A375 (cell line): ENCODE data around the gene MEOX1. TPM values are rescaled to one million over a fixed set of nuclear protein-coding genes. Genes with fewer than 3 reads are reported as not detected.

Experiments
- small RNA-seq: library from RNA; depleted of rRNA; stranded (forward); fragments of <200 nt; gene quantifications from one replicate; pipeline ENCODE3, GENCODE V24; 2014
- total RNA-seq: library from RNA; depleted of rRNA; stranded (reverse); fragments of >200 nt; shearing (Covaris generic); gene quantifications from 2 replicates; pipeline ENCODE4 v1.2.3, GENCODE V29; 2014; rRNA removed

Gene MEOX1
- not detected in 2 replicates for total RNA-seq

DNA sequence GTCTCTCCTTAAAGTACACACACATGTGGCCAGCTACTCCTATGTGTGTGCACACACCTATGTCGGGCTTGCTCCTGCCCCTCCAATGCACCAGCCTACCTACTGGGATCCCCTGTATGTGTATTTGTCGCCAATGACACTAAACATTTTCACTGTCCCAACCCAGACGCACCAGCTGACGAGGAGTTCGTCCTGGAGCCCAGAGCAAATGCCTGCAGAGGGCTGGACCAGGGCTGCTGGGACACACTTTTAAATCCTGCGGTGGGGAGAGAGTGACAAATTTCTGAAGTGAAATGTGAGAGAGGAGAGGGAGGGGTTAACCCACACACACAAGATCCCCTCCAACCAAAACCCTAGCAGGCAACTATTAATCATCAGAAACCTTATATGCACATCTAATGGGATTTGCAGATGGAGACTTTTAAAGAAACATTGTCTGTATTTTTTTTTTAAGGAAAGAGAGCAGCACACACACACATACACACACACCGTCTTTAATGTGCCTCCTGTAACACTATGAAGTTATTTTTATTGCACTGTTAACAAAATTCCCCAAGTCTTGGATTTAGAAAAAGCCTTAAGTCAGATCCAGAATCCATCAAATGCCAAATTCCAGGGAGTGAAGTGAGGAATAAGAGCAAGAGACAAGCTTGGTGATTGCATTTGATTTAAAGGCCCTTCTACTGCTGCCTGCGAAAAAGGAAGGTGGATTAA is at the start of gene MEOX1:
TSS of gene MEOX1 (minus strand) at position 224 of the 714 bp plus-strand sequence. CDS start 388 bp downstream, outside the sequence.

Small RNA genes within 50 kb of the gene (small RNA-seq; reads per million reads assigned to genes)
- gene RF00017: not detected

Other genes with a start within 250 kb of the MEOX1 start
- gene DHX8, start 177.9 kb downstream of the MEOX1 start, total RNA-seq: 62.0 and 67.4 TPM in 2 replicates
- gene ETV4, start 115.6 kb downstream of the MEOX1 start, total RNA-seq: 139 and 158 TPM in 2 replicates
- not detected in 2 replicates for gene SOST, start 96.9 kb upstream of the MEOX1 start, total RNA-seq
- 19.1 and 20.7 TPM in 2 replicates for gene DUSP3, start 117.1 kb upstream of the MEOX1 start, total RNA-seq
- not detected in 2 replicates for gene CFAP97D1, start 118.5 kb upstream of the MEOX1 start, total RNA-seq
- 12.7 and 19.9 TPM in 2 replicates for gene MPP3, start 171.2 kb upstream of the MEOX1 start, total RNA-seq
- not detected in 2 replicates for gene CD300LG, start 185.3 kb upstream of the MEOX1 start, total RNA-seq
- gene MPP2, start 245.6 kb upstream of the MEOX1 start, total RNA-seq: 3.6 and 5.7 TPM in 2 replicates